NB4 (cell line): ENCODE measurements around the gene HCRTR2.

Experiments used
- DNase-seq: peaks from one replicate; pipeline ENCODE4 v3.0.0; 2010; ENCODE audit warnings: low read depth
- H3K4me3 ChIP-seq: one replicate; pipeline ENCODE4 v1.5.1; 2011; ENCODE audit warnings: mild to moderate bottlenecking, low read depth, low read length, moderate library complexity
- CTCF ChIP-seq: IDR thresholded peaks from one replicate; pipeline ENCODE4 v1.5.1; 2012; ENCODE audit warnings: low read depth, low read length
- MYC ChIP-seq: IDR thresholded peaks from 2 replicates; pipeline ENCODE4 v1.6.1; 2011; ENCODE audit warnings: low read depth, low read length
- POLR2A ChIP-seq: IDR thresholded peaks from 2 replicates; pipeline ENCODE4 v1.6.1; 2011; ENCODE audit warnings: mild to moderate bottlenecking; ENCODE audit not compliant: insufficient read length; ENCODE audit errors: extremely low read depth
- TF ChIP-seq, protein P1 (sequence below): IDR thresholded peaks from 2 replicates; pipeline ENCODE4 v1.6.1; 2011; ENCODE audit warnings: low read depth, low read length

HCRTR2 gene

GRCh38 chr6:55176958-55177357 is 2.6 kb downstream of the HCRTR2 start:
- TF ChIP-seq, protein P1, sequence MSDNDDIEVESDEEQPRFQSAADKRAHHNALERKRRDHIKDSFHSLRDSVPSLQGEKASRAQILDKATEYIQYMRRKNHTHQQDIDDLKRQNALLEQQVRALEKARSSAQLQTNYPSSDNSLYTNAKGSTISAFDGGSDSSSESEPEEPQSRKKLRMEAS, result no peak
- no peak for TF ChIP-seq POLR2A
- TF ChIP-seq CTCF, result no peak
- TF ChIP-seq MYC, result no peak
- DNase-seq, result peak; percentile 8
- no peak overlapping the region for H3K4me3 ChIP-seq

DNA sequence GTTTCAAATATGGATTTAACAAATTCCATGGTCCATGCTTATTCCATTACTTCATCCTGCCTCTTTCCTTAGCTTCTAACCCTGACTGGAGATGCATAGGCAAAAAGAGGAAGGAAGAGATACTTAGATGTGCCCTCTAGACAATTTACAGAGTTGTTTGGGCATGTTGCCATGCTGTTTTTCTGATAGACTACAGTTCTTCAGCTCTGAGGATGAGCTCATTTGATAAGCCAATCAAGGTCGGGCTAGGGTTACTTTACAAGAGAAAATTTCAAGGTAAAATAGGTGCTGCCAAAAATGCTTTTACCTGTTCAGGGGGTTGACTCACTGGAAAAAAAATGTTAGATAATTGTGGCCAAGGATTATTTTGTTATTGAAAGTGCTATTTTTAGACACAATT is 5.9 kb downstream of the HCRTR2 start:
- no peak for DNase-seq
- H3K4me3 ChIP-seq, result no peak overlapping the region
- TF ChIP-seq MYC (no peak), POLR2A (no peak), CTCF (no peak)
- TF ChIP-seq, protein P1, result no peak

- DNase-seq, result peak; percentile 15
- TF ChIP-seq, protein P1, result no peak
- TF ChIP-seq POLR2A, result no peak
- TF ChIP-seq CTCF, result no peak
- no peak for TF ChIP-seq MYC
- no peak overlapping the region for H3K4me3 ChIP-seq
Measured at GRCh38 chr6:55182016-55182650, 7.8 kb downstream of the HCRTR2 start.

DNA sequence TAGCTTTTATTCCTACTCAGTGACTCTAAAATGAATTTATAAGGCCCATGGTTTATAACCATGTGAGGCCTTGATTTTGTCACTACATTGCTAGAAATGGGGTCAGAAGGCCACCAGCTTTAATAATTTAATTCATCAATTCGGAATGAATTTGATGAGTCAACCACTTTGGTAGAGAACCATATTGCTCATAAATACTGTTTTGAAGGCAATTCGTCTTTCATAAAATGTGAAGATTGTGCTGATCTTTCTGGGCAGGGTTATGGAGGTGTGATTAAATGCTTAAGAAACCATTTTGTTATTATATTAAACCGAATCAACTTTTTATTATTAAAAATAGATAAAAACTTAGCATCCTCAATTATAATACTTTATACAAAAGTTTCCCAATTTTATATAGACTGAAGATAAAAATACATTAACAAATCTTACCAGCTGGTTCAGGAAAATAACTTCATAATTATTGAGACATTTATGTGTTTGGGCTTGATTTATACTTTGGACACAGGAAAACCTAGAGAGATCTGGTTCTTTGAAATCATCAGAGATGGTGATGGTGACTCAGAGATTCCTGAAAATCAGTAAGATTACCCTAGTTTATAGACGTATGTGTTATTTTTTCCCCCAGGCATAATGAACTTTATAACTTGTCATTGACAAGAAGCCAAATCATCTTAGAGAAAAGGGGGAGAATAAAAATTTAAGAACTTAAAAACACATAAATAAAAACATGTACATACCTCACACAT is 10.6 kb downstream of the HCRTR2 start:
- TF ChIP-seq CTCF, result no peak
- no peak for TF ChIP-seq MYC
- TF ChIP-seq, protein P1, result no peak
- TF ChIP-seq POLR2A, result no peak
- no peak for DNase-seq
- no peak overlapping the region for H3K4me3 ChIP-seq

DNA sequence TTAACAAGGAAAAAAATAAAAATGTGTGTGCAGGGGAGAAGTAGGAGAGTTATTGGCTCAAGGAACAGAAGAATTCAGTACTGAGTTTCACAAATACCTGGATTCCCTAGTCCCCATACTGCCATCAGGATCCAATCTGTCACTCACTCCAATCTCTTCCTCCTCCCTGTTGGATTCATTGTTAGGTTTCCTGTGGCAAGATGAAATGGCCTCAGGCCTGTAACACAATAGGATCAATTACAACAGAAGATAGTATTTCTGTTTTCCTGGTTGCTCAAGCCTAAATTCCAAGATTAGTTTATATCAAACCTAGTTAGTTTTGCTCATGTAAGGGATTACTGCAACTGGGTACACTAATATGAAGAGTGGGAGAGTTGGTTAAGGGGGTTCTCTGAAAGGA is 24.4 kb downstream of the HCRTR2 start:
- no peak overlapping the region for H3K4me3 ChIP-seq
- TF ChIP-seq POLR2A, result no peak
- no peak for TF ChIP-seq MYC
- TF ChIP-seq, protein P1, result no peak
- no peak for TF ChIP-seq CTCF
- no peak for DNase-seq
